ENCODE measurements around the gene PEPD. TPM values are rescaled to one million over a fixed set of nuclear protein-coding genes. Genes with fewer than 3 reads are reported as not detected.

PEPD gene
- total RNA-seq, 2 experiments from 2014 or later = 38.1 to 44.5 TPM

GRCh38 chr19:33390101-33390907 is 131.3 kb downstream of the PEPD start:
- no peak for DNase-seq
- H3K9me3 Mint-ChIP-seq = no peaks in the 10 kb centered on the region
- no peak overlapping the region for H3K4me3 Mint-ChIP-seq
- H3K27ac Mint-ChIP-seq = no peak overlapping the region
- H3K36me3 Mint-ChIP-seq (ENCODE audit: low read depth) = no peaks in the 10 kb centered on the region
- no peaks in the 10 kb centered on the region for H3K27me3 Mint-ChIP-seq
- H3K4me1 Mint-ChIP-seq = no peaks in the 10 kb centered on the region
- ChIA-PET CTCF (no interaction called here), POLR2A (interaction anchor here (0.6 kb wide), 1 partner anchor 220 kb away, joined by 3 read pairs; no protein-coding TSS in a partner anchor)

DNA sequence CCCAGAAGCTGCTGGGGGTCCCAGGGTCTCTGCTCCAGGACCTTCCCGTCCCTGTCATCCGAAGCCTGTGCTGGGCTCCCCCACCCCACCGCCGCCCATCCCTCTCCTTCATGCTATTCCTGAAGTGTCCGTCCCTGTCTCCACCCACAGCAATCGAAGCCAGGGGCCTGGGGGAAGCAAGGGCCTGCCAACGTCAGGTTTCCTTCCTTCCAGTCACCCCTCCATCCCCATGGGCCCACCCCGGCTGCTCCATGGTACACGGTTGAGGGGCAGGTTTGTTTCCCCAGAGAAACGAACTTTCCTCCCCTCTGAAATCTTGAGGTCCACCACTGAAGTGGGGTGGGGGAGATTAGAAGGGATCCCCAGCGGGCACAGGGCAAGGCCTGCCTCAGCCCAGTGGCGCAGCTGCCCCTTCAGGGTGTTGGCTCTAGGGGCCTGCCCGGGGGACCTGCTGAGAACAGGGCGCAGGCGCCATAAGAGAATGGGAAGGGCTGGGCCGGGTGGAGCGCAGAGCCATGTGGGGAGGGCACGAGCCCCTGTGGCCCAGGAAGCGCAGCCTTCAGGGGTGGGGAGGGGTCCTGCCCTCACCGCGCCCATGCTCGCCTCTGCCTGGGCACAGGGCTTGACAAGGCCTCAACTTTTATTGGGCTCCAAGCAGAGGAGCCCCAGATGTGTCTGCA is 132.0 kb downstream of the PEPD start:
- Mint-ChIP-seq H3K9me3 (no peaks in the 10 kb centered on the region), H3K36me3 (ENCODE audit: low read depth) (no peaks in the 10 kb centered on the region), H3K27ac (no peak overlapping the region), H3K27me3 (no peaks in the 10 kb centered on the region), H3K4me1 (no peaks in the 10 kb centered on the region), H3K4me3 (no peak overlapping the region)
- DNase-seq = no peak
- CTCF ChIA-PET = no interaction called here
- POLR2A ChIA-PET = interaction anchor here (0.6 kb wide), 1 partner anchor 220 kb away, joined by 3 read pairs; no protein-coding TSS in a partner anchor

- ChIA-PET POLR2A (no interaction called here), CTCF (no interaction called here)
- no peak for DNase-seq
- Mint-ChIP-seq H3K9me3 (no peaks in the 10 kb centered on the region), H3K27me3 (no peaks in the 10 kb centered on the region), H3K4me1 (no peaks in the 10 kb centered on the region), H3K36me3 (ENCODE audit: low read depth) (no peaks in the 10 kb centered on the region), H3K27ac (no peak overlapping the region), H3K4me3 (no peak overlapping the region)
Measured at GRCh38 chr19:33388725-33389420, 132.7 kb downstream of the PEPD start.

DNA sequence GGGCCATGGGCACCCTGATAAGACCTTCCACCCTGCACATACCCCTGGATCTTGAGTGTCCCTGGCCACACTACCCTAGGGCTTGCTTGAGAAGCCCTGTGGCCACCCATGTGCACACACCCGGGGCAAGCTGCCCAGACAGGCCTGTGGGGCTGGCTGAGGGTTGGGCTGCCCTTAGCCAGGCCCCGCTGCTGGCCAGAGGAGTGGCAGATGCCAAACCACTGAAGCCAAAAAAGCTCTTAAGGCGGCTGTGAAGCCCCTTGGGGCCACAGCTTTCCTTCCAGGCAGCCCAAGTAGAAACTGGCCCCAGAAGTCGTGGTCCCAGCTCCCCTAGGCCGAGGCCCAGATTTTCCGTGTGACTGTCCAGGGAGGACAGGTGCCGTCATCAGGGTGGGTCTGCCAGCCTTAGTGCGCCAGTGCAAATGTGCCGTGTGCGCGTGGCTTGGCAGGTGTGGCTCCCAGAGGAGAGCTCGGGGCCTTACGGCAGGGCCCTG is 133.3 kb downstream of the PEPD start:
- CTCF ChIA-PET = no interaction called here

DNA sequence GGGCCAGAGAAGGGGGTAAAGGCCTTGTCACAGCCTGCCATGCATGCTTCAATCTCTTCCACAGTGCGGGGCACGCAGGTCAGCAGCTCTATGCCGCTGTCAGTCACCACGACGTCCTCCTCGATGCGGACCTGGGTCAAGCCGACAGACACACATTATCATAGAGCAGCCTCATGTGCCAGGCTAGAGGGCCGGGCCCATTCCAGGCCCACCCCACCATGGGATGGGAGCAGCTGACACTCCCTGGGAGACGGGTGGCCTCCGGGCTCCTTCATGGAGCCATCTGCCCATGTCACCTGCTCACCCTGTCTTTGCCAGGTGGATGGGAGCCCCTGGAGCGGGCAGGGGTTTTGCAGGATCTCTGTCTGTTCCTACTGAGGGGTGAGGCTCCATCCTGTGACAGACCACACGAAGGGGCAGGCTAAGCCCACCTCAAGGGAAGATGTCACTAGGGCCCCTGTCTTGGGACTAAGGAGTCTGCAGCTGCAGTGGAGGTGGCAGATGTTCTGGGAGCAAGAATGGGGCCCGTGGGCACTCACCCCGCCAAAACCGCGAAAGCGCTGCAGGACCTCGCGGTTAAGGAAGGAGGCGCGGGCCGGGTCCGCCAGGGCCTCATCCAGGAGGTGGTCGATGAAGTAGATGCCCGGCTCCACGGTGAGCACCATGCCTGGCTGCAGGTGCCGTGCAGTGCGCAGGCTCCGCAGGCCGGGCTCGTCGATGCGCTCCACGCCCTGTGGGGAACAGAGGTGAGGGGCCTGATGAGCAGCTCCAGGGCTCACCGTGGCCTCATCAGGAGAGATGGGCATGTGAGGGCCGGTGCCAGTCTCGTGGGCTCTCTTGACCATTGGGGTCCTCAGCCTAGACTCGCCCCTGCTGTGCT is 134.0 kb downstream of the PEPD start:
- no peak overlapping the region for H3K27ac Mint-ChIP-seq
- H3K4me1 Mint-ChIP-seq = no peaks in the 10 kb centered on the region
- ChIA-PET CTCF (no interaction called here), POLR2A (no interaction called here)
- no peak overlapping the region for H3K4me3 Mint-ChIP-seq
- H3K9me3 Mint-ChIP-seq = no peaks in the 10 kb centered on the region
- no peaks in the 10 kb centered on the region for H3K36me3 Mint-ChIP-seq (ENCODE audit: low read depth)
- no peak for DNase-seq
- no peaks in the 10 kb centered on the region for H3K27me3 Mint-ChIP-seq

More for the DNA sequence above, 133.3 kb downstream of the PEPD start:
- no peak for DNase-seq
- Mint-ChIP-seq H3K27me3 (no peaks in the 10 kb centered on the region), H3K36me3 (ENCODE audit: low read depth) (no peaks in the 10 kb centered on the region), H3K27ac (no peak overlapping the region), H3K4me3 (no peak overlapping the region), H3K4me1 (no peaks in the 10 kb centered on the region), H3K9me3 (no peaks in the 10 kb centered on the region)
- POLR2A ChIA-PET = no interaction called here

DNA sequence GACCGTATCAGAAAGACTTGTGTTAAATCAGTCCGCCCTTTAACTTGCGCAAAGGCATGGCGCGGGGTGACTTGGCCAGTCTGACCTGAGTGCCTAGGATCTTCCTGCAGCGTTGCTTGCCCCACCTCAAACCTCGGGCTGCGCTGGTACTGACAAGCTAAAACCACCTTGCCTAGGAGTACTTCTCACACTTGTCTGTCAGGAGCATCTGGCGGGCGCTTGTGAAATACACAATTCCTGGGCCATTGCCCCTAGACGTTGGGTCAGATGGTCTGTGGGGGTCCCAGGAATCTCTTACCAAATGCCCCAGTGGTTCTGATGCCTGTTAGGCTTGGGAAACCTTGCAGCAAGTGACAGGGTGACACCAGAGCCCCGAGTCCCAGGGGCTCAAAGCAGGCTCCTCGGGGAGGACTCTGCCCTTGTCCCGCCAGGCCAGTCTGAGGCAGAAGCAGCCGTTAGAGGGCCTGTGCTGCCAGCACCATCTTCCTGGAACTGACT is 135.2 kb downstream of the PEPD start:
- Mint-ChIP-seq H3K27me3 (no peaks in the 10 kb centered on the region), H3K4me3 (no peak overlapping the region), H3K4me1 (peaks cover 3% of the 10 kb centered on the region), H3K9me3 (no peaks in the 10 kb centered on the region), H3K36me3 (ENCODE audit: low read depth) (peaks cover 6% of the 10 kb centered on the region), H3K27ac (no peak overlapping the region)
- POLR2A ChIA-PET = no interaction called here
- CTCF ChIA-PET = no interaction called here
- no peak for DNase-seq

GRCh38 chr19:33385956-33386355 is 135.6 kb downstream of the PEPD start:
- H3K9me3 Mint-ChIP-seq = no peaks in the 10 kb centered on the region
- no peaks in the 10 kb centered on the region for H3K27me3 Mint-ChIP-seq
- H3K36me3 Mint-ChIP-seq (ENCODE audit: low read depth) = peaks cover 8% of the 10 kb centered on the region
- DNase-seq = no peak
- ChIA-PET CTCF (no interaction called here), POLR2A (no interaction called here)
- H3K27ac Mint-ChIP-seq = no peak overlapping the region
- H3K4me3 Mint-ChIP-seq = no peak overlapping the region
- peaks cover 6% of the 10 kb centered on the region for H3K4me1 Mint-ChIP-seq

GRCh38 chr19:33384983-33385382 is 136.6 kb downstream of the PEPD start:
- Mint-ChIP-seq H3K27me3 (no peaks in the 10 kb centered on the region), H3K9me3 (no peaks in the 10 kb centered on the region), H3K4me1 (peaks cover 7% of the 10 kb centered on the region), H3K4me3 (no peak overlapping the region), H3K36me3 (ENCODE audit: low read depth) (peaks cover 13% of the 10 kb centered on the region), H3K27ac (no peak overlapping the region)
- POLR2A ChIA-PET = no interaction called here
- no peak for DNase-seq
- CTCF ChIA-PET = interaction anchor here (0.9 kb wide), 1 partner anchor 10 kb away, joined by 4 read pairs; no protein-coding TSS in a partner anchor

- DNase-seq = no peak
- Mint-ChIP-seq H3K27ac (no peak overlapping the region), H3K27me3 (no peaks in the 10 kb centered on the region), H3K9me3 (no peaks in the 10 kb centered on the region), H3K4me3 (no peak overlapping the region), H3K4me1 (peaks cover 7% of the 10 kb centered on the region), H3K36me3 (ENCODE audit: low read depth) (peaks cover 25% of the 10 kb centered on the region)
- ChIA-PET CTCF (interaction anchor here (0.7 to 1.2 kb wide), 3 partner anchors 11 to 139 kb away, joined by 3 read pairs; no protein-coding TSS in a partner anchor), POLR2A (no interaction called here)
Measured at GRCh38 chr19:33383720-33384292, 137.8 kb downstream of the PEPD start.

DNA sequence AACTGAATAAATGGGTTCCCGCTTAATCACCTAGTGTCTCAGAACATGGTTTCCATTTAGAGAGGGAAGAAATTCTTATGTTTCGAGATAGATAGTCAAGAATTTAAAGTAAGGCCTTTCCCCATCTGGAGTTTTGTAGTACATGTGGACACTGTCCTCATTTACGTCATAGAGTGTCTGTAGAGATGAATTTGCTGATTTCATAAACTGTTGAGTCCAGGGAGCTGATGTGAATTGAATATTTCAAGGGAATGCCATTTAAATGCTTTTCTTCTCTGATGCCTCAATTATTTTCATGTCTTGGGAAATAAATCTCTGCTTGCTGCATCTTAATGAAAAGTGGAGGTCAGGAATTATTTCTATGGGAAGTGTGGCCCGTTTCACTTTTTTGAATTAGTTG is 138.6 kb downstream of the PEPD start:
- POLR2A ChIA-PET = no interaction called here
- Mint-ChIP-seq H3K9me3 (no peaks in the 10 kb centered on the region), H3K4me3 (no peak overlapping the region), H3K4me1 (peaks cover 8% of the 10 kb centered on the region), H3K36me3 (ENCODE audit: low read depth) (peaks cover 25% of the 10 kb centered on the region), H3K27ac (no peak overlapping the region), H3K27me3 (no peaks in the 10 kb centered on the region)
- no peak for DNase-seq
- CTCF ChIA-PET = interaction anchor here (1.2 kb wide), 1 partner anchor 138 kb away, joined by 3 read pairs; no protein-coding TSS in a partner anchor

DNA sequence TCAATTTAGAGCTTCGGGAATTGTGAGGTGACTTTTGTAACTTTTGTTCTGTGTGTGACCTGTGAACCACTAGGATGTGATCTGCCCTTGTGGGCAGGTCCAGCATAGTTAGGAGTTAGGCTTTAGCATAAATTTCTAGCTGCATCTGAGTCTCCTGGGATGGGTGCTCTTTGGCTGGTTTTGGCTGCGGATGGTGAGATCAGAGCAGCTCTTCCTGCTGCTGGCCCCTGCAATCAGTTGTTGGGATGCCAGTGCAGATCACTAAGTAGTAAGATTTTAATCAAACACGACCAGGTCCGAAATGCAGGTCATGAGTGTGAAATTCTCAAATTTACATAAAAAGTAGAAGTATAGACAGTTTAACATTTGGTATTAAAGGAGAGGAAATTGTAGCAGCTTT is 139.6 kb downstream of the PEPD start:
- no peak for DNase-seq
- Mint-ChIP-seq H3K27me3 (no peaks in the 10 kb centered on the region), H3K27ac (no peak overlapping the region), H3K4me3 (no peak overlapping the region), H3K4me1 (peaks cover 15% of the 10 kb centered on the region), H3K36me3 (ENCODE audit: low read depth) (peaks cover 25% of the 10 kb centered on the region), H3K9me3 (no peaks in the 10 kb centered on the region)
- POLR2A ChIA-PET = interaction anchor here (0.6 kb wide), 1 partner anchor 12 kb away, joined by 3 read pairs; no protein-coding TSS in a partner anchor
- CTCF ChIA-PET = no interaction called here

- Mint-ChIP-seq H3K9me3 (no peaks in the 10 kb centered on the region), H3K27me3 (no peaks in the 10 kb centered on the region), H3K36me3 (ENCODE audit: low read depth) (peaks cover 25% of the 10 kb centered on the region), H3K4me1 (peaks cover 24% of the 10 kb centered on the region), H3K4me3 (no peak overlapping the region), H3K27ac (no peak overlapping the region)
- POLR2A ChIA-PET = no interaction called here
- CTCF ChIA-PET = interaction anchor here (0.9 to 1.6 kb wide), 2 partner anchors 9 to 12 kb away, joined by 3 to 6 read pairs; no protein-coding TSS in a partner anchor
- no peak for DNase-seq
Measured at GRCh38 chr19:33381101-33381500, 140.5 kb downstream of the PEPD start.

All from activated CD4-positive, alpha-beta T cell treated with anti-CD3 and anti-CD28 coated beads, Interleukin-2, amount 10 ng/mL, durations not matched to agents 7 days and 5 days (primary cell).